ENCODE results near the gene TUBB1. TPM values are rescaled to one million over a fixed set of nuclear protein-coding genes. Genes with fewer than 3 reads are reported as not detected.

Gene TUBB1
- total and polyA plus RNA-seq, 2 of the 13 experiments (the other 11 are each of a cell fraction or from before 2014, with no cell fraction given): 0.11 to 57.6 TPM

DNA sequence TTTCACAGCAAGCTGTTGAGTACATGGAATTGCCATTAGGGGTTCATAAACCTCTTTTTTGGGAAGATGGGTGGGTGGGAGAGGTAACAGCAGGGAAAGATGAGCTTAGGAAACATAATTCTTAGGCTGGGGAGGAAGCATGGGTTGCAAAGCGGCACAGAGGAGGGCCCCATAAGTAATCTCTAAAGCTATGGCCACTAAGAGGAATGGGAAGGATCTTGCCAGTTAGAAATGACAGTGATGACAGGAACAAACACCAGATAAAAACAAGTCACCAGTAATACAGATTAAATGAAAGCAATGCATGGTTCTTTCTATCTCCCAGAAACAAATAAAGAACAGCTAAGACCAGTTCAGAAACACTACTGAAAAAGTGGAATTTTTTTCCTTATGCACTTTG is 54.4 kb downstream of the TUBB1 start:
- H3K27ac ChIP-seq (ENCODE audit: extremely low read length, insufficient read depth, low read length): no peak overlapping the region
- H3K4me2 ChIP-seq (ENCODE audit: low read depth, low read length): no peak overlapping the region
- no peak for FAIRE-seq
- CTCF ChIA-PET (ENCODE audit: low intra/inter-chr PET ratio, low total read pairs): no interaction called here
- no peaks in the 10 kb centered on the region for H4K20me1 ChIP-seq (ENCODE audit: insufficient read depth, low read length)
- TF ChIP-seq NR2F1 (CRISPR knock-in tag; IDR thresholded peaks at IDR 0.05): no peak
- no peak for TF ChIP-seq CEBPB (IDR thresholded peaks at IDR 0.05; ENCODE audit: borderline replicate concordance, low read depth, low read length)
- no peak for TF ChIP-seq ZNF530 (CRISPR knock-in tag; IDR thresholded peaks at IDR 0.05; ENCODE audit: low read depth)
- TF ChIP-seq, protein P1, sequence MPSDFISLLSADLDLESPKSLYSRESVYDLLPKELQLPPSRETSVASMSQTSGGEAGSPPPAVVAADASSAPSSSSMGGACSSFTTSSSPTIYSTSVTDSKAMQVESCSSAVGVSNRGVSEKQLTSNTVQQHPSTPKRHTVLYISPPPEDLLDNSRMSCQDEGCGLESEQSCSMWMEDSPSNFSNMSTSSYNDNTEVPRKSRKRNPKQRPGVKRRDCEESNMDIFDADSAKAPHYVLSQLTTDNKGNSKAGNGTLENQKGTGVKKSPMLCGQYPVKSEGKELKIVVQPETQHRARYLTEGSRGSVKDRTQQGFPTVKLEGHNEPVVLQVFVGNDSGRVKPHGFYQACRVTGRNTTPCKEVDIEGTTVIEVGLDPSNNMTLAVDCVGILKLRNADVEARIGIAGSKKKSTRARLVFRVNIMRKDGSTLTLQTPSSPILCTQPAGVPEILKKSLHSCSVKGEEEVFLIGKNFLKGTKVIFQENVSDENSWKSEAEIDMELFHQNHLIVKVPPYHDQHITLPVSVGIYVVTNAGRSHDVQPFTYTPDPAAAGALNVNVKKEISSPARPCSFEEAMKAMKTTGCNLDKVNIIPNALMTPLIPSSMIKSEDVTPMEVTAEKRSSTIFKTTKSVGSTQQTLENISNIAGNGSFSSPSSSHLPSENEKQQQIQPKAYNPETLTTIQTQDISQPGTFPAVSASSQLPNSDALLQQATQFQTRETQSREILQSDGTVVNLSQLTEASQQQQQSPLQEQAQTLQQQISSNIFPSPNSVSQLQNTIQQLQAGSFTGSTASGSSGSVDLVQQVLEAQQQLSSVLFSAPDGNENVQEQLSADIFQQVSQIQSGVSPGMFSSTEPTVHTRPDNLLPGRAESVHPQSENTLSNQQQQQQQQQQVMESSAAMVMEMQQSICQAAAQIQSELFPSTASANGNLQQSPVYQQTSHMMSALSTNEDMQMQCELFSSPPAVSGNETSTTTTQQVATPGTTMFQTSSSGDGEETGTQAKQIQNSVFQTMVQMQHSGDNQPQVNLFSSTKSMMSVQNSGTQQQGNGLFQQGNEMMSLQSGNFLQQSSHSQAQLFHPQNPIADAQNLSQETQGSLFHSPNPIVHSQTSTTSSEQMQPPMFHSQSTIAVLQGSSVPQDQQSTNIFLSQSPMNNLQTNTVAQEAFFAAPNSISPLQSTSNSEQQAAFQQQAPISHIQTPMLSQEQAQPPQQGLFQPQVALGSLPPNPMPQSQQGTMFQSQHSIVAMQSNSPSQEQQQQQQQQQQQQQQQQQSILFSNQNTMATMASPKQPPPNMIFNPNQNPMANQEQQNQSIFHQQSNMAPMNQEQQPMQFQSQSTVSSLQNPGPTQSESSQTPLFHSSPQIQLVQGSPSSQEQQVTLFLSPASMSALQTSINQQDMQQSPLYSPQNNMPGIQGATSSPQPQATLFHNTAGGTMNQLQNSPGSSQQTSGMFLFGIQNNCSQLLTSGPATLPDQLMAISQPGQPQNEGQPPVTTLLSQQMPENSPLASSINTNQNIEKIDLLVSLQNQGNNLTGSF (CRISPR knock-in tag; IDR thresholded peaks at IDR 0.05): no peak
- no peak for TF ChIP-seq SALL2 (CRISPR knock-in tag; IDR thresholded peaks at IDR 0.05)
- TF ChIP-seq ZFX (CRISPR knock-in tag; IDR thresholded peaks at IDR 0.05; ENCODE audit: low read depth): no peak
- TF ChIP-seq ZNF616 (CRISPR knock-in tag; IDR thresholded peaks at IDR 0.05; ENCODE audit: low read depth): no peak
- no peak for TF ChIP-seq ZBTB7A (CRISPR knock-in tag; IDR thresholded peaks at IDR 0.05)
- no peak for TF ChIP-seq RELA (CRISPR knock-in tag; IDR thresholded peaks at IDR 0.05)
- no peak for TF ChIP-seq HOXA9 (CRISPR knock-in tag; IDR thresholded peaks at IDR 0.05; ENCODE audit: borderline replicate concordance)
- no peak for TF ChIP-seq ZNF17 (CRISPR knock-in tag; IDR thresholded peaks at IDR 0.05)
- TF ChIP-seq PLSCR1 (CRISPR knock-in tag; IDR thresholded peaks at IDR 0.05; ENCODE audit: borderline replicate concordance): no peak
- intact Hi-C loops (cut with micrococcal nuclease; ENCODE audit: unreplicated experiment) (no loop called here), in situ Hi-C loops (cut with HindIII; ENCODE audit: extremely low pct_ligation_motif_present, low pct_unique_long_range_greater_than_20kb) (no loop called here)
- ATAC-seq: no peak
- H3K79me2 ChIP-seq (ENCODE audit: insufficient read depth, low read length): no peaks in the 10 kb centered on the region
- WGBS (ENCODE audit: low lambda C conversion rate): 23% methylated on average over 1 of the region's 1 CpG
- peaks cover 4 to 59% of the 10 kb centered on the region in 2 experiments for H3K27me3 ChIP-seq (ENCODE audit: control insufficient read depth in 1 of 2, insufficient read depth in 2 of 2, low read length in 2 of 2)
- no peaks in the 10 kb centered on the region for H3K9me3 ChIP-seq (ENCODE audit: low read length)
- no peak overlapping the region for H2AFZ ChIP-seq (ENCODE audit: low read length)
- no peak overlapping the region for H3K4me3 ChIP-seq (replicated peaks in 1 of 3; ENCODE audit: insufficient read depth in 1 of 3, low read depth in 2 of 3, low read length in 3 of 3)
- no peak for DNase-seq (ENCODE audit: low spot score)
- BruUV-seq (replicated peaks): no TSS peak
- no peak overlapping the region for H3K9ac ChIP-seq (ENCODE audit: insufficient read depth, low read depth, low read length)
- H3K36me3 ChIP-seq (replicated peaks in 1 of 2; ENCODE audit: control insufficient read depth in 1 of 2, insufficient read depth in 2 of 2, low read length in 2 of 2): no peaks in the 10 kb centered on the region
- POLR2A ChIA-PET: no interaction called here
- H3K4me1 ChIP-seq (ENCODE audit: insufficient read depth, low read length): no peaks in the 10 kb centered on the region
